Hematopoietic multipotent progenitor cell treated with erythropoietin and hydrocortisone succinate and interleukin-3 and kit ligand, for 8 days (in vitro differentiated cells): ENCODE measurements around the gene NFKBIZ.
A peak's percentile ranks its signal among the peaks of the same experiment; 100 is the strongest.
"Not testable (repeated sequence)": the region's sequence is repeated elsewhere in the genome, so short reads cannot be mapped to it uniquely, and the experiment has no call there.

ENCODE experiments used
- DNase-seq: peaks from one replicate; pipeline ENCODE4 v3.0.0-alpha.2; 2015

NFKBIZ gene

GRCh38 chr3:101851850-101852714 is 2.8 kb downstream of the NFKBIZ start:
- no peak for DNase-seq

GRCh38 chr3:101852983-101853840 is 3.9 kb downstream of the NFKBIZ start:
- no peak for DNase-seq

- no peak for DNase-seq
Observed at GRCh38 chr3:101853982-101854381, 4.7 kb downstream of the NFKBIZ start.

GRCh38 chr3:101854608-101855304 is 5.4 kb downstream of the NFKBIZ start:
- no peak for DNase-seq

GRCh38 chr3:101857301-101857741 is 8.0 kb downstream of the NFKBIZ start:
- DNase-seq = no peak

- DNase-seq = no peak
Observed at GRCh38 chr3:101858464-101859030, 9.2 kb downstream of the NFKBIZ start.

GRCh38 chr3:101859882-101860448 is 10.7 kb downstream of the NFKBIZ start:
- no peak for DNase-seq

GRCh38 chr3:101861212-101861788 is 12.0 kb downstream of the NFKBIZ start:
- DNase-seq = no peak

- no peak for DNase-seq
Observed at GRCh38 chr3:101861789-101862415, 12.6 kb downstream of the NFKBIZ start.

DNA sequence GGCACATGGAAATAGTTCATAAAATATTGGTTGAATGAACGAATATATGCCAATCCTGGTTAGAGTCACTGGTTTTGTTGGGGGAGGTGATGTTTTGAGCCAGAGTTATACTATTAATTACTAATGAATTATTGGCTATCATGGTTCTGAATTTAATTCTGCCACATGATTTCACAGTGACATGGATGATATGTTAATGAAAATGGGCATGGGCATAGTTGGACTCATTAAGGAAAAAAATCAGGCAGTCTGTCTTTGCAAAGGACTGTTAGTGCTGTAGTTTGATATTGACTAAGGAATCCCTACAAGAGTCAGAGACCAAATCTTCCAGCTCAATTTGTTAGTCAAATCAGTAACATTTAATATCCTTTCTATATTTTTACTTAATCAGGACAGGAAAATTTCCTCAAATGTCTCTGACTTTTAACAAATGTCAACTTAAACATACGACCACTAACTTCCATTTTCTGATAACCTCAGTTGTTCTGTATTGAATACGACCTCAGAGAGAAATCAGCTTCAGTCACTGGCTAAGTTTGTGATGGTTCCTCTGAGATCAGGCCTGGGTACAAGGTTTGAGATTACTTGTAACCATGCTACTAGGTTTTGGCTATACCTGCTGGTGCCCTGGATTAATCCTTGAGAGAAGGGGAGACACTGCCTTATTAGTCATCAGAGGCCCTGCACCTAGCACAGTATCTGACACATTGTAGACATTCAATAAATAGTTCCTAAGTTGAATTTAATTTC is 13.3 kb downstream of the NFKBIZ start:
- no peak for DNase-seq

GRCh38 chr3:101864926-101865325 is 15.6 kb downstream of the NFKBIZ start:
- DNase-seq = not testable (repeated sequence)

- DNase-seq = no peak
Observed at GRCh38 chr3:101865751-101866509, 16.6 kb downstream of the NFKBIZ start.

- no peak for DNase-seq
Observed at GRCh38 chr3:101867511-101867910, 18.2 kb downstream of the NFKBIZ start.

GRCh38 chr3:101867996-101868395 is 18.7 kb downstream of the NFKBIZ start:
- no peak for DNase-seq

GRCh38 chr3:101868534-101869464 is 19.5 kb downstream of the NFKBIZ start:
- DNase-seq = peak; percentile 79

GRCh38 chr3:101870138-101870537 is 20.8 kb downstream of the NFKBIZ start:
- DNase-seq = no peak

GRCh38 chr3:101873619-101874018 is 24.3 kb downstream of the NFKBIZ start:
- no peak for DNase-seq

DNA sequence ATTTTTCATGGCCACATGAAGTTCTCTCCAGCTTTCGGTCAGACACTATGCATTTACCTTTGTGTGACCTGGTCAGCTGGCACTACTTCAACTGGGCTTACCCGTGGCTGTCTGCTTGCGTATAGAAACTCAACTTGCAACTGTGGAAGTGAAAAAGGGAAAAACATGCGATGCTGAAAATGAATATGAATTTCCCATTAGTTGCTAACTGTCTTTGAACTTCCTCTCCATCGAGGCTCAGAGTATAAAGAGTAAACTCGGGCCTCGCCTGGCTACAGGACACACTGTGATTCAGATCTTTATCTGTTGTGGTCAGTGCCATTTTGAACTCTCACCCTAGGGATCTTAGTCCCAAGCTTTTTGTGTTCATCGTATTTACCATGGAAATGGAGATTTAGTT is 26.8 kb downstream of the NFKBIZ start:
- DNase-seq = no peak

GRCh38 chr3:101878589-101878988 is 29.3 kb downstream of the NFKBIZ start:
- DNase-seq = no peak
